K562 (cell line): ENCODE data around the gene TMEM108.

Experiments
- FOS ChIP-seq: IDR thresholded peaks from 3 replicates; pipeline ENCODE4 v1.6.1; 2011; ENCODE audit not compliant: insufficient read length; ENCODE audit errors: extremely low read depth
- GATAD2B ChIP-seq: fragments of 450-650 bp; IDR thresholded peaks from 2 replicates; pipeline ENCODE4 v1.6.1; 2017; ENCODE audit warnings: mild to moderate bottlenecking, borderline replicate concordance
- HDAC1 ChIP-seq, 2 experiments: fragments of 450-650 bp; IDR thresholded peaks; 2 replicates each; pipeline ENCODE4 v1.6.1; 2016 to 2017; ENCODE audit warnings: inconsistent platforms in 1 of 2, mild to moderate bottlenecking in 1 of 2, moderate library complexity in 1 of 2
- SOX6 ChIP-seq: fragments of 450-650 bp; IDR thresholded peaks from 2 replicates; pipeline ENCODE4 v1.6.1; 2014; ENCODE audit warnings: mild to moderate bottlenecking
- STAT5B ChIP-seq: fragments of 250-450 bp; sonication (Bioruptor Pico); IDR thresholded peaks from 2 replicates; pipeline ENCODE4 v1.8.0; 2021; ENCODE audit warnings: mild to moderate bottlenecking, inconsistent platforms
- ZNF253 ChIP-seq: fragments of 250-450 bp; sonication (Bioruptor Pico); conservative IDR thresholded peaks from 2 replicates; pipeline ENCODE4 v1.6.1; 2021; ENCODE audit warnings: mild to moderate bottlenecking
- ZNF785 ChIP-seq: fragments of 250-450 bp; sonication (Bioruptor Pico); IDR thresholded peaks from 2 replicates; pipeline ENCODE4 v1.4.0; 2020; ENCODE audit warnings: mild to moderate bottlenecking
- TF ChIP-seq, protein P1 (sequence below): fragments of 250-450 bp; sonication (Bioruptor Pico); IDR thresholded peaks from 2 replicates; pipeline ENCODE4 v1.5.0; 2021; ENCODE audit warnings: mild to moderate bottlenecking, borderline replicate concordance
- TF ChIP-seq, protein P2 (sequence below): sonication (generic); formaldehyde crosslinking; IDR thresholded peaks from 2 replicates; pipeline ENCODE4 v1.8.0; 2022; ENCODE audit warnings: missing genetic modification reagents, mild to moderate bottlenecking, borderline replicate concordance
- TF ChIP-seq, protein P3 (sequence below), 3 experiments: IDR thresholded peaks in 2 of 3; conservative IDR thresholded peaks in 1 of 3; 2 replicates each; pipeline ENCODE4 v1.5.1; 2011 to 2012; ENCODE audit warnings: low read length in 3 of 3, mild to moderate bottlenecking in 3 of 3, control low read depth in 2 of 3, improper control_type of control experiment in 1 of 3, inconsistent platforms in 1 of 3, low read depth in 1 of 3, mixed read lengths in 1 of 3, moderate library complexity in 1 of 3; ENCODE audit not compliant: insufficient read depth in 2 of 3

DNA sequence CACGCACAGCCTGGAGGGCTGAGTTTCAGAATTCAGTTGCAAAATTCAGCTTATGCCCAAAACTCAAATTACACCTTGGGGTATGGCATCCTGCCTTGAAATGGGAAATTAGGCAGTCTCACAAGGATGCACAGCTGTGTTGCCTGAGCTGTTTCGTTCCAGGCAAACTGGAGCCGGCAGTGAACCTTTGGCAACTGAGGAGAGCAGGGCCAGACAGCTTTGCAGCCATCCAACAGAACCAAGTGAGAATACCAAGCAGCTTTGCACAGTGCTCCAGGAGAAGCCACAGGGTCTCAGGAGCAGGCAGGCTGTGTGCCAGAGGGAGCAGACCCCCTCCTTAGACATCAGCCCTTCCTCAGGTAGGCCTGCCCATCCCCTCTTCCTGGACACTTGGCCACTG lies 329.2 kb downstream of the TMEM108 start:
- no peak for TF ChIP-seq STAT5B (CRISPR knock-in tag)
- TF ChIP-seq, protein P1, sequence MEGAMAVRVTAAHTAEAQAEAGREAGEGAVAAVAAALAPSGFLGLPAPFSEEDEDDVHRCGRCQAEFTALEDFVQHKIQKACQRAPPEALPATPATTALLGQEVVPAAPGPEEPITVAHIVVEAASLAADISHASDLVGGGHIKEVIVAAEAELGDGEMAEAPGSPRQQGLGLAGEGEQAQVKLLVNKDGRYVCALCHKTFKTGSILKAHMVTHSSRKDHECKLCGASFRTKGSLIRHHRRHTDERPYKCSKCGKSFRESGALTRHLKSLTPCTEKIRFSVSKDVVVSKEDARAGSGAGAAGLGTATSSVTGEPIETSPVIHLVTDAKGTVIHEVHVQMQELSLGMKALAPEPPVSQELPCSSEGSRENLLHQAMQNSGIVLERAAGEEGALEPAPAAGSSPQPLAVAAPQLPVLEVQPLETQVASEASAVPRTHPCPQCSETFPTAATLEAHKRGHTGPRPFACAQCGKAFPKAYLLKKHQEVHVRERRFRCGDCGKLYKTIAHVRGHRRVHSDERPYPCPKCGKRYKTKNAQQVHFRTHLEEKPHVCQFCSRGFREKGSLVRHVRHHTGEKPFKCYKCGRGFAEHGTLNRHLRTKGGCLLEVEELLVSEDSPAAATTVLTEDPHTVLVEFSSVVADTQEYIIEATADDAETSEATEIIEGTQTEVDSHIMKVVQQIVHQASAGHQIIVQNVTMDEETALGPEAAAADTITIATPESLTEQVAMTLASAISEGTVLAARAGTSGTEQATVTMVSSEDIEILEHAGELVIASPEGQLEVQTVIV (CRISPR knock-in tag): no peak
- TF ChIP-seq, protein P2, sequence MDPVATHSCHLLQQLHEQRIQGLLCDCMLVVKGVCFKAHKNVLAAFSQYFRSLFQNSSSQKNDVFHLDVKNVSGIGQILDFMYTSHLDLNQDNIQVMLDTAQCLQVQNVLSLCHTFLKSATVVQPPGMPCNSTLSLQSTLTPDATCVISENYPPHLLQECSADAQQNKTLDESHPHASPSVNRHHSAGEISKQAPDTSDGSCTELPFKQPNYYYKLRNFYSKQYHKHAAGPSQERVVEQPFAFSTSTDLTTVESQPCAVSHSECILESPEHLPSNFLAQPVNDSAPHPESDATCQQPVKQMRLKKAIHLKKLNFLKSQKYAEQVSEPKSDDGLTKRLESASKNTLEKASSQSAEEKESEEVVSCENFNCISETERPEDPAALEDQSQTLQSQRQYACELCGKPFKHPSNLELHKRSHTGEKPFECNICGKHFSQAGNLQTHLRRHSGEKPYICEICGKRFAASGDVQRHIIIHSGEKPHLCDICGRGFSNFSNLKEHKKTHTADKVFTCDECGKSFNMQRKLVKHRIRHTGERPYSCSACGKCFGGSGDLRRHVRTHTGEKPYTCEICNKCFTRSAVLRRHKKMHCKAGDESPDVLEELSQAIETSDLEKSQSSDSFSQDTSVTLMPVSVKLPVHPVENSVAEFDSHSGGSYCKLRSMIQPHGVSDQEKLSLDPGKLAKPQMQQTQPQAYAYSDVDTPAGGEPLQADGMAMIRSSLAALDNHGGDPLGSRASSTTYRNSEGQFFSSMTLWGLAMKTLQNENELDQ (CRISPR knock-in tag): no peak
- TF ChIP-seq ZNF253 (CRISPR knock-in tag): no peak
- TF ChIP-seq, protein P3, sequence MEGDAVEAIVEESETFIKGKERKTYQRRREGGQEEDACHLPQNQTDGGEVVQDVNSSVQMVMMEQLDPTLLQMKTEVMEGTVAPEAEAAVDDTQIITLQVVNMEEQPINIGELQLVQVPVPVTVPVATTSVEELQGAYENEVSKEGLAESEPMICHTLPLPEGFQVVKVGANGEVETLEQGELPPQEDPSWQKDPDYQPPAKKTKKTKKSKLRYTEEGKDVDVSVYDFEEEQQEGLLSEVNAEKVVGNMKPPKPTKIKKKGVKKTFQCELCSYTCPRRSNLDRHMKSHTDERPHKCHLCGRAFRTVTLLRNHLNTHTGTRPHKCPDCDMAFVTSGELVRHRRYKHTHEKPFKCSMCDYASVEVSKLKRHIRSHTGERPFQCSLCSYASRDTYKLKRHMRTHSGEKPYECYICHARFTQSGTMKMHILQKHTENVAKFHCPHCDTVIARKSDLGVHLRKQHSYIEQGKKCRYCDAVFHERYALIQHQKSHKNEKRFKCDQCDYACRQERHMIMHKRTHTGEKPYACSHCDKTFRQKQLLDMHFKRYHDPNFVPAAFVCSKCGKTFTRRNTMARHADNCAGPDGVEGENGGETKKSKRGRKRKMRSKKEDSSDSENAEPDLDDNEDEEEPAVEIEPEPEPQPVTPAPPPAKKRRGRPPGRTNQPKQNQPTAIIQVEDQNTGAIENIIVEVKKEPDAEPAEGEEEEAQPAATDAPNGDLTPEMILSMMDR (IDR thresholded peaks at IDR 0.05 in 2 of 3, conservative IDR thresholded peaks at IDR 0.05 in 1 of 3; ENCODE audit: insufficient read depth in 2 of 3, low read depth in 1 of 3, low read length in 3 of 3): no peak
- no peak for TF ChIP-seq FOS
- no peak for TF ChIP-seq ZNF785
- TF ChIP-seq HDAC1 (IDR thresholded peaks at IDR 0.05): no peak
- TF ChIP-seq SOX6: no peak
- no peak for TF ChIP-seq GATAD2B
